ENCODE results near the gene SCN5A.

The SCN5A gene

GRCh38 chr3:38583688-38584087 lies 65.8 kb downstream of the SCN5A start:
- no peaks in the 10 kb centered on the region for H3K9me2 ChIP-seq (replicated peaks; ENCODE audit: insufficient read depth, low read length)
- H4K20me1 ChIP-seq (ENCODE audit: insufficient read depth, low read length): no peaks in the 10 kb centered on the region
- H3K27me3 ChIP-seq (replicated peaks; ENCODE audit: insufficient read depth, low read length): no peaks in the 10 kb centered on the region
- no peak overlapping the region for H3K9ac ChIP-seq (ENCODE audit: low read length)
- TF ChIP-seq EZH2 (optimal IDR thresholded peaks at IDR 0.05; ENCODE audit: low read depth, low read length) (no peak), EZH2phosphoT487 (IDR thresholded peaks at IDR 0.05; ENCODE audit: low read length) (no peak)
- TF ChIP-seq, protein P1, sequence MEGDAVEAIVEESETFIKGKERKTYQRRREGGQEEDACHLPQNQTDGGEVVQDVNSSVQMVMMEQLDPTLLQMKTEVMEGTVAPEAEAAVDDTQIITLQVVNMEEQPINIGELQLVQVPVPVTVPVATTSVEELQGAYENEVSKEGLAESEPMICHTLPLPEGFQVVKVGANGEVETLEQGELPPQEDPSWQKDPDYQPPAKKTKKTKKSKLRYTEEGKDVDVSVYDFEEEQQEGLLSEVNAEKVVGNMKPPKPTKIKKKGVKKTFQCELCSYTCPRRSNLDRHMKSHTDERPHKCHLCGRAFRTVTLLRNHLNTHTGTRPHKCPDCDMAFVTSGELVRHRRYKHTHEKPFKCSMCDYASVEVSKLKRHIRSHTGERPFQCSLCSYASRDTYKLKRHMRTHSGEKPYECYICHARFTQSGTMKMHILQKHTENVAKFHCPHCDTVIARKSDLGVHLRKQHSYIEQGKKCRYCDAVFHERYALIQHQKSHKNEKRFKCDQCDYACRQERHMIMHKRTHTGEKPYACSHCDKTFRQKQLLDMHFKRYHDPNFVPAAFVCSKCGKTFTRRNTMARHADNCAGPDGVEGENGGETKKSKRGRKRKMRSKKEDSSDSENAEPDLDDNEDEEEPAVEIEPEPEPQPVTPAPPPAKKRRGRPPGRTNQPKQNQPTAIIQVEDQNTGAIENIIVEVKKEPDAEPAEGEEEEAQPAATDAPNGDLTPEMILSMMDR (IDR thresholded peaks at IDR 0.05; ENCODE audit: low read length): no peak
- no peaks in the 10 kb centered on the region for H3K4me1 ChIP-seq (ENCODE audit: low read length)
- no peak overlapping the region for H3K4me2 ChIP-seq (ENCODE audit: low read depth, low read length)
- H3F3A ChIP-seq (ENCODE audit: insufficient read depth, low read length): no peaks in the 10 kb centered on the region
- no peak for DNase-seq
- H3K4me3 ChIP-seq (ENCODE audit: low read length): no peak overlapping the region
- no peak overlapping the region for H2AFZ ChIP-seq (ENCODE audit: low read length)
- no peaks in the 10 kb centered on the region for H3K36me3 ChIP-seq (replicated peaks; ENCODE audit: insufficient read depth, low read length)
- no peak overlapping the region for H3K27ac ChIP-seq (ENCODE audit: low read length)
- no peaks in the 10 kb centered on the region for H3K79me2 ChIP-seq (ENCODE audit: low read length)
- H3K9me3 ChIP-seq (replicated peaks; ENCODE audit: insufficient read depth, low read length): no peaks in the 10 kb centered on the region

- H3K9me2 ChIP-seq (replicated peaks; ENCODE audit: insufficient read depth, low read length): no peaks in the 10 kb centered on the region
- H3F3A ChIP-seq (ENCODE audit: insufficient read depth, low read length): no peaks in the 10 kb centered on the region
- no peaks in the 10 kb centered on the region for H3K27me3 ChIP-seq (replicated peaks; ENCODE audit: insufficient read depth, low read length)
- H3K36me3 ChIP-seq (replicated peaks; ENCODE audit: insufficient read depth, low read length): no peaks in the 10 kb centered on the region
- no peak for TF ChIP-seq EZH2 (optimal IDR thresholded peaks at IDR 0.05; ENCODE audit: low read depth, low read length)
- TF ChIP-seq EZH2phosphoT487 (IDR thresholded peaks at IDR 0.05; ENCODE audit: low read length): no peak
- TF ChIP-seq, protein P1 (IDR thresholded peaks at IDR 0.05; ENCODE audit: low read length): no peak
- no peak overlapping the region for H3K4me2 ChIP-seq (ENCODE audit: low read depth, low read length)
- no peak for DNase-seq
- H3K4me3 ChIP-seq (ENCODE audit: low read length): no peak overlapping the region
- no peaks in the 10 kb centered on the region for H3K9me3 ChIP-seq (replicated peaks; ENCODE audit: insufficient read depth, low read length)
- H3K79me2 ChIP-seq (ENCODE audit: low read length): no peaks in the 10 kb centered on the region
- no peaks in the 10 kb centered on the region for H3K4me1 ChIP-seq (ENCODE audit: low read length)
- no peaks in the 10 kb centered on the region for H4K20me1 ChIP-seq (ENCODE audit: insufficient read depth, low read length)
- no peak overlapping the region for H3K27ac ChIP-seq (ENCODE audit: low read length)
- no peak overlapping the region for H2AFZ ChIP-seq (ENCODE audit: low read length)
- H3K9ac ChIP-seq (ENCODE audit: low read length): no peak overlapping the region
Measured at GRCh38 chr3:38582941-38583645, 66.4 kb downstream of the SCN5A start.

DNA sequence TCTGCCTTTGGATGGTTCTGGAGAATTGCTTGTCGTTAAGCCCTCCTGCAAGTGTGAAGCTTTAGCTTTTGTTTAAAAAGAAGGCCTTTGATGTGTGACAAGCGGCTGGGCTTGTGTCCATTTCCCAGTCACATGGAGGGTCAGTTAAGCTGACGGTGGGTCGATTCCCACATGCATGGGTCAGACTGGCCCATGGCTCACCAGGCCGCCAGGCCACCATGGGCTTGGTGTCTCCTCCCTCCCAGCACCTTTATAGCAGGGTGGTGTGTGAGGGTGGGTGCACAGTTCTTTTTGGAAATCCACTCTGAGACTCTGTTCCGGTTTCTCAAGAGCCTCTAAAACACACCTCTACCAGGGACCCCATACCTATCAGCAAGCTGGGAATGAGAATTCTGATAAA lies 67.2 kb downstream of the SCN5A start:
- no peaks in the 10 kb centered on the region for H3K27me3 ChIP-seq (replicated peaks; ENCODE audit: insufficient read depth, low read length)
- no peak overlapping the region for H2AFZ ChIP-seq (ENCODE audit: low read length)
- no peak overlapping the region for H3K27ac ChIP-seq (ENCODE audit: low read length)
- H4K20me1 ChIP-seq (ENCODE audit: insufficient read depth, low read length): no peaks in the 10 kb centered on the region
- H3K9me2 ChIP-seq (replicated peaks; ENCODE audit: insufficient read depth, low read length): no peaks in the 10 kb centered on the region
- H3K4me2 ChIP-seq (ENCODE audit: low read depth, low read length): no peak overlapping the region
- TF ChIP-seq EZH2phosphoT487 (IDR thresholded peaks at IDR 0.05; ENCODE audit: low read length) (no peak), EZH2 (optimal IDR thresholded peaks at IDR 0.05; ENCODE audit: low read depth, low read length) (no peak)
- TF ChIP-seq, protein P1 (IDR thresholded peaks at IDR 0.05; ENCODE audit: low read length): no peak
- no peaks in the 10 kb centered on the region for H3K4me1 ChIP-seq (ENCODE audit: low read length)
- H3K9me3 ChIP-seq (replicated peaks; ENCODE audit: insufficient read depth, low read length): no peaks in the 10 kb centered on the region
- H3F3A ChIP-seq (ENCODE audit: insufficient read depth, low read length): no peaks in the 10 kb centered on the region
- H3K4me3 ChIP-seq (ENCODE audit: low read length): no peak overlapping the region
- no peak for DNase-seq
- H3K79me2 ChIP-seq (ENCODE audit: low read length): no peaks in the 10 kb centered on the region
- no peak overlapping the region for H3K9ac ChIP-seq (ENCODE audit: low read length)
- no peaks in the 10 kb centered on the region for H3K36me3 ChIP-seq (replicated peaks; ENCODE audit: insufficient read depth, low read length)

Measured in MM.1S (cell line).